ENCODE measurements around the gene ZBTB49. TPM values are rescaled to one million over a fixed set of nuclear protein-coding genes. Genes with fewer than 3 reads are reported as not detected.
"Not testable (repeated sequence)": the region's sequence is repeated elsewhere in the genome, so short reads cannot be mapped to it uniquely, and the experiment has no call there.

ZBTB49 gene
- polyA plus RNA-seq, 3 donors: 9.1 to 10.2 (median 10.0) TPM

GRCh38 chr4:4321951-4322688 lies 32.1 kb downstream of the ZBTB49 start:
- no peak for DNase-seq (ENCODE audit: low read depth in 3 of 3, low spot score in 2 of 3)

- no peak for DNase-seq (ENCODE audit: low read depth in 3 of 3, low spot score in 2 of 3)
Observed at GRCh38 chr4:4323705-4324534, 33.9 kb downstream of the ZBTB49 start.

- DNase-seq (ENCODE audit: low read depth in 3 of 3, low spot score in 2 of 3): no peak
Observed at GRCh38 chr4:4325321-4325720, 35.3 kb downstream of the ZBTB49 start.

- no peak for DNase-seq (ENCODE audit: low read depth in 3 of 3, low spot score in 2 of 3)
Observed at GRCh38 chr4:4326166-4326565, 36.1 kb downstream of the ZBTB49 start.

- peak in 1 of 3 donors; percentile 8 for DNase-seq (ENCODE audit: low read depth in 3 of 3, low spot score in 2 of 3)
Observed at GRCh38 chr4:4327652-4328121, 37.6 kb downstream of the ZBTB49 start.

GRCh38 chr4:4328206-4328605 lies 38.2 kb downstream of the ZBTB49 start:
- no peak for DNase-seq (ENCODE audit: low read depth in 3 of 3, low spot score in 2 of 3)

GRCh38 chr4:4328840-4329239 lies 38.8 kb downstream of the ZBTB49 start:
- no peak for DNase-seq (ENCODE audit: low read depth in 3 of 3, low spot score in 2 of 3)

GRCh38 chr4:4329496-4329895 lies 39.4 kb downstream of the ZBTB49 start:
- DNase-seq (ENCODE audit: low read depth in 3 of 3, low spot score in 2 of 3): no peak

- no peak for DNase-seq (ENCODE audit: low read depth in 3 of 3, low spot score in 2 of 3)
Observed at GRCh38 chr4:4330794-4331193, 40.7 kb downstream of the ZBTB49 start.

GRCh38 chr4:4332529-4332928 lies 42.5 kb downstream of the ZBTB49 start:
- DNase-seq (ENCODE audit: low read depth in 3 of 3, low spot score in 2 of 3): no peak

- no peak for DNase-seq (ENCODE audit: low read depth in 3 of 3, low spot score in 2 of 3)
Observed at GRCh38 chr4:4333265-4333706, 43.2 kb downstream of the ZBTB49 start.

- DNase-seq (ENCODE audit: low read depth in 3 of 3, low spot score in 2 of 3): peak in 1 of 3 donors; percentile 12
Observed at GRCh38 chr4:4334798-4335520, 44.9 kb downstream of the ZBTB49 start.

- no peak for DNase-seq (ENCODE audit: low read depth in 3 of 3, low spot score in 2 of 3)
Observed at GRCh38 chr4:4338210-4339001, 48.4 kb downstream of the ZBTB49 start.

GRCh38 chr4:4339504-4340085 lies 49.5 kb downstream of the ZBTB49 start:
- no peak for DNase-seq (ENCODE audit: low read depth in 3 of 3, low spot score in 2 of 3)

GRCh38 chr4:4341861-4342650 lies 52.0 kb downstream of the ZBTB49 start:
- DNase-seq (ENCODE audit: low read depth in 3 of 3, low spot score in 2 of 3): no peak

- DNase-seq (ENCODE audit: low read depth in 3 of 3, low spot score in 2 of 3): no peak
Observed at GRCh38 chr4:4343038-4343437, 53.0 kb downstream of the ZBTB49 start.

- DNase-seq (ENCODE audit: low read depth in 3 of 3, low spot score in 2 of 3): no peak
Observed at GRCh38 chr4:4344915-4345527, 55.0 kb downstream of the ZBTB49 start.

- DNase-seq (ENCODE audit: low read depth in 3 of 3, low spot score in 2 of 3): no peak
Observed at GRCh38 chr4:4347585-4347984, 57.5 kb downstream of the ZBTB49 start.

GRCh38 chr4:4348585-4348984 lies 58.5 kb downstream of the ZBTB49 start:
- not testable (repeated sequence) for DNase-seq (ENCODE audit: low read depth in 3 of 3, low spot score in 2 of 3)

All from right renal cortex interstitium (tissue), 3 donors.